SJSA1 (cell line): ENCODE results near the gene TNS2. TPM values are rescaled to one million over a fixed set of nuclear protein-coding genes. Genes with fewer than 3 reads are reported as not detected.

Source experiments
- DNase-seq, 2 experiments: peaks; one replicate each; pipeline ENCODE4 v3.0.0-alpha.2; 2015 to 2020; ENCODE audit warnings: low spot score in 2 of 2, low read depth in 1 of 2
- H3K27ac ChIP-seq: fragments of 250-450 bp; sonication (Bioruptor Pico); 2 replicates; pipeline ENCODE4 v1.5.1; 2020; ENCODE audit warnings: mild to moderate bottlenecking, moderate library complexity
- H3K27me3 ChIP-seq: fragments of 250-450 bp; sonication (Bioruptor Pico); replicated peaks from 2 replicates; pipeline ENCODE4 v1.5.1; 2020; ENCODE audit warnings: mild to moderate bottlenecking, moderate library complexity
- H3K36me3 ChIP-seq: fragments of 250-450 bp; sonication (Bioruptor Pico); 2 replicates; pipeline ENCODE4 v1.5.1; 2020; ENCODE audit warnings: mild to moderate bottlenecking
- H3K4me1 ChIP-seq: fragments of 250-450 bp; sonication (Bioruptor Pico); replicated peaks from 2 replicates; pipeline ENCODE4 v1.6.1; 2021; ENCODE audit warnings: mild to moderate bottlenecking
- H3K4me3 ChIP-seq: fragments of 250-450 bp; sonication (Bioruptor Pico); 2 replicates; pipeline ENCODE4 v1.5.1; 2020; ENCODE audit warnings: mild to moderate bottlenecking
- H3K9me3 ChIP-seq: fragments of 250-450 bp; sonication (Bioruptor Pico); replicated peaks from 2 replicates; pipeline ENCODE4 v1.5.1; 2020; ENCODE audit warnings: mild to moderate bottlenecking
- total RNA-seq: library from RNA; depleted of rRNA; stranded (reverse); fragments of >200 nt; shearing (Covaris generic); gene quantifications from 2 replicates; pipeline ENCODE4 v1.2.3, GENCODE V29; 2014

TNS2 gene
- total RNA-seq, 1 experiment from 2014 or later: 8.8 TPM

DNA sequence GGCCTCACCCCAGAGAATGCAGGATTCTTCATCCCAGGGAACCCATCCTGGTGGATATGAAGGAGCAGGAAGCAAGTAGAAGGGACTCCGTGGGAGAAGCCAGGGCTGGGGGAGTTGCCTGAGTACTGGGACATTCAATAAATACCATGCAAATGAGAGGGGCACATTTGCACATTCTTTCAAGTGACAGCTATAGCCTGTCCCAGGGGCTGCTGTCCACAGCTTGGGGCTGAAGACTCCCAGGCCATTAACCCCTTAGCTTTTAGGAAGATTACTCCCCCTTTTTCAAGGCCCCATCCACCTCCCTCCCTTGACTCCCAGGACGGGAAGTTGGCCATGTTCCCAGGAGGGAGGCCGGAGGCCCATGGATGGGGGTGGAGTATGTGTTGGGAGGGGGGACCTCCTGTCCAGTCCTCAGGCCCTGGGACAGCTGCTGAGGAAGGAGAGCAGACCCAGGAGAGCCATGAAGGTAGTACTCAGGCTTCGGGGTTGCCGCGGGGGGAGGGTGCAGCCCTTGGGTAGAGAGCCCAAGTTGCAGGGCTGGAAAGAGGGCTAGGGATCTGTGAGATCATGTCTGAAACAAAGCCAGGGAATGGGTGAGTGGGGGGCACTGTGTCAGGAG is 974 bp upstream of the TNS2 start:
- Histone ChIP-seq H3K27ac (peak overlapping the region; percentile 90), H3K9me3 (no peaks in the 10 kb centered on the region), H3K4me3 (no peak overlapping the region), H3K36me3 (no peaks in the 10 kb centered on the region), H3K4me1 (peaks cover 73% of the 10 kb centered on the region), H3K27me3 (no peaks in the 10 kb centered on the region)
- peak; percentile 41 to 52 for DNase-seq

DNA sequence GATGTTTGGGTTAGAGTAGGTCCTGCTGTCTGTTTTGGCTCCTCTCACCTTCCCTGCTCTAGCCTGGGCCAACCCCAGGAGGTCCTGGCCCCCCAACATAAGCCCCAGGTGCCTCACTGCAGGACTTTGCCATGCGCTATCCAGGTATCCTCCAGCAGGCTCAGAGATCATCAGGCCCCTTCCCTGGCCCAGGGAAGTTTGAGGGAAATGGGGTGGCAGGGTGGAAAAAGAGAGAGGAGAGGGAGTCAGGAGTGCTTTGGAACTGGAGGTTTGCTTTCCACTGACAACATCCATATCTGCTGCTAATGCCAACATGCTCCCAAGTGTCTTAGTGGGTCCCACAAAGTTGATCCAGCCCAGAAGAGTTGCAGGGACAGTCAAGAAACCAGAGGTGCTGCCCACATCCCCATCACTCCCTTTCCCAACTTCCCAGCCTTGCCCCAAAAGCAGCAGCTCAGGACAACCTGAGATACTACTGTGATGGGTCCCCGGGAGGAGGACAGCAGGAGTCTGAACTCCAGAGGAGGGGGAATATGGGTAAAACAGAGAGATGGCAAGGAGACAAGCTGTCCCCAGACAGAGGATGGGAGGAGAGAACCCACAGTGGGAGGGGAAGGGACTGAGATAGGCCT is 677 bp downstream of the TNS2 start:
- Histone ChIP-seq H3K4me3 (peak overlapping the region; percentile 36), H3K27ac (peak overlapping the region; percentile 27; the same call in 1 of the 2 replicates), H3K36me3 (no peaks in the 10 kb centered on the region), H3K27me3 (no peaks in the 10 kb centered on the region), H3K4me1 (peaks cover 70% of the 10 kb centered on the region), H3K9me3 (no peaks in the 10 kb centered on the region)
- peak in 1 of 2 experiments; percentile 24 for DNase-seq

DNA sequence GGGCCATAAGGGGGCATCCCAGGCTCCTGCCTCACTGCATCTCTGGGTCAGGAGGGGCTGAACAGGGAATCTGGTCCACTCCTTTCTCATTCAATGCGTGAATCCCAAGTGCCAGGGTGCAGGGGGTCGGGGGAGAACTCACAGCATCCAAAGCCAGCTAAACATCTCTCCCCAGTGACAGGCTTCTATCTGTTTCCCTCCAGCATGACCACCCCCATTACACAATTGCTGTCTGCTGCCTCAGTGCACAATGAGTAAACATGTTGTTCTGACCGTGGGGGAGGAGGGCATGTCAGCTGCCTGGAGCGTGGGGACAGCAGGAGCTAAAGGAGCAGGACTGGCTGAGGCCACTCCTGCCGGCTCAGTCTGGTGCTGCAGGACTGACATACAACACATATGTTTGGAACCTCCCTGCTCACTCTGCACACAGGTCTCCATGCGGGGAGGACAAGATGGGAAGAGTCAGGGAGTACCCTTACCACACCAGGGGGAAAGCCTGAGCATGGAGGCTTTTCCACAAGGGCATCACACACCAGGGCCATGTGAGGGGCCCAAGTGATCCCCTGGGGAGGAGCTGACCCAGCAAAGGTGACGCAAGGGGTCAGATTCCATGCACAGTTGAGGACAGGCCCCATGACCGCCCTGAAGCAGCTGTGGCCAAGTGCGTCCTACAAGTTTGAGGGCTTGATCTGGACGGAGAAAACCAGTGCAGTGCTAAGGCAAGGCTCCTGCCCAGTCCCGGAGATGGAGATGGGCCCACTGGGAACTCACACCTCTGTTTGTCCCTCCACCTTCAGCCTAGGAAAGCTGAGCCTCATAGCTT is 1.4 kb downstream of the TNS2 start:
- peaks cover 63% of the 10 kb centered on the region for H3K4me1 ChIP-seq
- H3K9me3 ChIP-seq: no peaks in the 10 kb centered on the region
- no peak overlapping the region for H3K27ac ChIP-seq
- H3K27me3 ChIP-seq: no peaks in the 10 kb centered on the region
- peak; percentile 67 to 80 for DNase-seq
- no peaks in the 10 kb centered on the region for H3K36me3 ChIP-seq
- H3K4me3 ChIP-seq: no peak overlapping the region

DNA sequence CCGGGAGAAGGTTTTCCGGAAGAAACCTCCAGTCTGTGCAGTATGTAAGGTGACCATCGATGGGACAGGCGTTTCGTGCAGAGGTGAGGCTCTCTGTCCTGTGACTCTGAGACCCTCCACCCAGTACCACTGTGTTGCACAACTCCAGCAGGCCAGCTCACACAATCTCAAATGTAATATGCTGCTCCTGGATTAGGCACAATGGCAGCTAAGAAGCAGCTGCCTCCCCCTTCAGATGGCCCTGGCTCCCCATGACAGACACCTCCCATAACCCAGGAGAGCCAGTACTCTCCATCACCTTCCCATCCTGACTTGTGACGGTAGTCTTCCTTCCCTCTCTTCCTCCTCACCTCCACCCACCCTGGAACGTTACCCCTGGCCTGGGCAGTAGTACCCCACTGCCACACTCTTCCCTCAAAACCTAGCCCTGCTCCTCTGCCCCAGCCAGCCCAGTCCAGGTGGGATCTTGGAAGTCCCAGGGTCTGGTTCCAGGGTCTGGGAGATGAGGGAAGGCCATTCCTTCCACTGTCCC is 2.1 kb downstream of the TNS2 start:
- no peaks in the 10 kb centered on the region for H3K9me3 ChIP-seq
- no peak overlapping the region for H3K4me3 ChIP-seq
- no peaks in the 10 kb centered on the region for H3K27me3 ChIP-seq
- DNase-seq: peak in 1 of 2 experiments; percentile 31
- H3K36me3 ChIP-seq: no peaks in the 10 kb centered on the region
- peaks cover 57% of the 10 kb centered on the region for H3K4me1 ChIP-seq
- H3K27ac ChIP-seq: no peak overlapping the region

DNA sequence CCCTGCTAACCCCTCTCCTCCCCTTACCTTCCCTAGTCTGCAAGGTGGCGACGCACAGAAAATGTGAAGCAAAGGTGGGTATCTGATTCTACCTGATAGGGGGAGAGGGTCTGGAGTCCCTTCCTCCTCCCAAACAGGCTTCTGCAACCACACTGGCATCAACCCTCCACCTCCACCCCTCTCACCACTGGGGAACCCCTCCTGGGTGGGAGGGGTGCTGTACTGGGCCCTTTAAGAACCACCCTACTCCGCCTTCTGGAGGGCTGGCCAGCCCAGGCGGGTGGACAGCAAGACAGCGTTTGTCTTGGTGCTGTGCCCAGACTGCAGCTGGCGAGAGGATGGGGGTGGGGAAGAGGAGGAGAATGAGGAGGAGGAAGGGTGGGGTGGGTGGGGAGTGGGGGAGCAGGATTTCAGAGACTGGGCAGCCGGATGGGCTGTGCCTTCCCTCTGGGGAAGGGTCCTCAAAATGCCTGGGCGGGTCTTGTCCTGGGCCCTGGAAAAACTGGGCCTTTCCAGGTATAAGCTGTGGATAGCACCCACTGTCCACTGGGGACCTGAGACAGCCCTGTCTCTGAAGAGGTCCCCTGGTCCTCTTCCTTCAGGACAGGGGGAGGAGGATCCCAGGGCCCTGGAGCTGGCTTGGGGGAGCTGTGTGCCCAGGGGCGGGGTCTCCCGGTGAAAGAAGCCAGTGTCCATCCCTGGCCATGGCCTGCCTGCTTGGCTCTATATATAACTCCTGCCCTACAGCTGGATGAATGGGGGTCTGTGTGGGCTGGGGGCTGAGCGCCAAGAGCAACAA is 2.8 kb downstream of the TNS2 start:
- no peaks in the 10 kb centered on the region for H3K27me3 ChIP-seq
- H3K36me3 ChIP-seq: no peaks in the 10 kb centered on the region
- H3K4me3 ChIP-seq: no peak overlapping the region
- peak; percentile 38 to 74 for DNase-seq
- H3K9me3 ChIP-seq: no peaks in the 10 kb centered on the region
- no peak overlapping the region for H3K27ac ChIP-seq
- H3K4me1 ChIP-seq: peaks cover 54% of the 10 kb centered on the region

DNA sequence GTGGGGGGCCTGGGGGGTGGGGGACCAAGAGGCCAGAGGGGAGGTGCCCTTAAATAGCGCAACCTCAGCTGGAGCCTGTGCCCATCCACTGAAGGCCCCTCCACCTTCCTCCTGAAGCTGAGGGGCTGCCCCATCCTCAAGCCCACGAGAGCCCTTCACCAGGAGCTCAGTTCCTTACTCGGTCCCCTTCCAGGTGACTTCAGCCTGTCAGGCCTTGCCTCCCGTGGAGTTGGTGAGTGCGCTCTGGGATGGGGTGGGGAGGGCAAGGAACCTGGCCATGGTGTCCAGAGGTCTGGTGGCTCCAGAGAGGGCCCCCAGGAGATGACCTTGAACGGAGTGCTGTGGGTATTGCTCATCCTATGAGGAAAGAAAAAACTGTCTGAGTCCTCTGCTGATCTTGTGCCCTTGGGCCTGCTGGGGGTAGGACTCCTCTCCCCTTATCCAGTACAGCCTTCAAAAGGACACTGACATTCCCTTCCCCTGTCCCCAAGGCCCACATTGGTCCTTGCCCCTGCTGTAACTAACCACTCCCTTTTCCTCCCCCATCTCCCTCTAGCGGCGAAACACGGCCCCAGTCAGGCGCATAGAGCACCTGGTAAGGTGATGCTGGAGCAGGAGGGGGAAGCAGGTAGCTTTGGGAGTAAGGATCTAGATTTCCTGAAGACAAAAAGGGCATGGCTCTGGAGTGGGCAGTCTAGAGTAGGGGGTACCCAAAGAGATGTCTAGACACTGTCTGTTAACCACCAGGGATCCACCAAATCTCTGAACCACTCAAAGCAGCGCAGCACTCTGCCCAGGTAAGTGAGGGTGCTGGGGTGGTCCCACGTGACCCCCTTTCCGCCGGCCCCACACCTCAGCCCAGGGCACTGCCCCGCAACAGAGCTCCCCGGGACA is 3.6 kb downstream of the TNS2 start:
- peaks cover 45% of the 10 kb centered on the region for H3K4me1 ChIP-seq
- DNase-seq: peak in 1 of 2 experiments; percentile 37
- no peaks in the 10 kb centered on the region for H3K36me3 ChIP-seq
- no peaks in the 10 kb centered on the region for H3K27me3 ChIP-seq
- no peaks in the 10 kb centered on the region for H3K9me3 ChIP-seq
- H3K4me3 ChIP-seq: no peak overlapping the region
- no peak overlapping the region for H3K27ac ChIP-seq

DNA sequence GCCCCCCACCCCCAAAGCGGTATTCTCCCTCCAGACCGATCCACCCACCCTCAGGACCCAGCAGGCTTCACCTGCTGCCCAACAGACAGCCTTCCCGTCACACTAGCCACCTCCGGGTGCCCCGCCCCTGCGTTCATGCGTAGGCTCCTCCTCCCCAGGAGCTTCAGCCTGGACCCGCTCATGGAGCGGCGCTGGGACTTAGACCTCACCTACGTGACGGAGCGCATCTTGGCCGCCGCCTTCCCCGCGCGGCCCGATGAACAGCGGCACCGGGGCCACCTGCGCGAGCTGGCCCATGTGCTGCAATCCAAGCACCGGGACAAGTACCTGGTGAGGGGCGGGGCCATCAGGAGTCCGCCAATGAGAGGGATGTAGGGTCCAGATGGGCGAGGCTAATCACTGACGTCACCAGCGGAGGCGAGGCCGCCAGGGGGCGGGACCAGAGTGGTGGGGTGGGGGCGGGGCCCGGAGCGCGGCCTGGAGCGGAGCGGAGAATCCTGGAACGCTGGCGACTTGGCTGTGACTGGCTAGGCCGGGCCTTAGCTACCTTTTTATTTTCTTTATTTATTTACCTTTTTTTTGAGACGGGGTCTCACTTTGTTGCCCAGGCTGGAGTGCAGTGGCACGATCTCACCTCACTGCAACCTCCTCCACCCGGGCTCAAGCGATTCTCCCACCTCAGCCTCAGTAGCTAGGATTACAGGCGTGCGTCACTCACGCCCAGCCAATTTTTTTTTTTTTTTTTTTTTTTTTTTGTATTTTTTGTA is 4.4 kb downstream of the TNS2 start:
- Histone ChIP-seq H3K36me3 (no peaks in the 10 kb centered on the region), H3K4me1 (peaks cover 37% of the 10 kb centered on the region), H3K4me3 (no peak overlapping the region), H3K9me3 (no peaks in the 10 kb centered on the region), H3K27me3 (no peaks in the 10 kb centered on the region), H3K27ac (no peak overlapping the region)
- DNase-seq: no peak

DNA sequence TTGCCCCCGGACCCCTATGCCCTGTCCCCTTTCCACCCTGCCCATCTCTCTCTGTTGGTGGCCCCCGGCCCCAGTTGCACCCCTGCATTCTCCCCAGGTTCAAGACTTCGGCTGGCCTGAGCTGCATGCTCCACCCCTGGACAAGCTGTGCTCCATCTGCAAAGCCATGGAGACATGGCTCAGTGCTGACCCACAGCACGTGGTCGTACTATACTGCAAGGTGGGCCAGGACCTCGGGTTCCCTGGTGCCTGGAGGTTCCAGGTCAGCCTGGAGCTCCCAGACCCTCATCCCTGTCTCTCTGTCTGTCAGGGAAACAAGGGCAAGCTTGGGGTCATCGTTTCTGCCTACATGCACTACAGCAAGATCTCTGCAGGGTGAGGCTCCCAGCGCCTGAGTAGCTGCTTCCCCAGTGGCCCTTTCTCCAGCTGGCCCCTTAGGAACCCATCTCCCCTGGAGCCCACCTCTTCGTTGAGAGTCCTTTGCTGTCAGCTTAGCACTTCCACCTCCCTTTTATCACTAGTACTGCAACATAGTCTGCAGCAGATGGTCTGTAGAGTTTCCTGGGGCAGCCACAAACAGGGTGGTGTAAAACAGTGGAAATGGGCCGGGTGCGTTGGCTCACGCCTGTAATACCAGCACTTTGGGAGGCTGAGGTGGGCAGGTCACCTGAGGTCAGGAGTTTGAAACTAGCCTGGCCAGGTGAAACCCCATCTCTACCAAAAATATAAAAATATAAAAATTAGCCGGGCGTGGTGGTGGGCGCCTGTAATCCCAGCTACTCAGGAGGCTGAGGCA is 5.8 kb downstream of the TNS2 start:
- no peak for DNase-seq
- H3K36me3 ChIP-seq: no peaks in the 10 kb centered on the region
- H3K4me3 ChIP-seq: no peak overlapping the region
- no peaks in the 10 kb centered on the region for H3K9me3 ChIP-seq
- peaks cover 23% of the 10 kb centered on the region for H3K4me1 ChIP-seq
- no peaks in the 10 kb centered on the region for H3K27me3 ChIP-seq
- H3K27ac ChIP-seq: no peak overlapping the region

DNA sequence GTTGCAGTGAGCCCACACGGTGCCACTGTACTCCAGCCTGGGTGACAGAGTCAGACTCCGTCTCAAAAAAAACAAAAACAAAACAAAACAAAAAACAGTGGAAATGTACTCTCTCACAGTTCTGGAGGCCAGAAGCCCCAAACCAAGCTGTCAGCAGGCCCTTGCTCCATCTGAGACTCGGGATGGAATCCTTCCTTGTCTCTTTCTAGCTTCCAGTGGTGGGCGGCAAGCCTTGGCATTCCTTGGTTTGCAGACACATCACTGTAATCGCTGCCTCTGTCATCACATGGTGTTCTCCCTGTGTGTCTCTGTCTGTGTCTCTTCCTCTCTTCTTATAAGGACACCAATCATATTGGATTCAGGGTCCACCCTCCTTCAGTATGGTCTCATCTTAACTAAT is 6.4 kb downstream of the TNS2 start:
- Histone ChIP-seq H3K36me3 (no peaks in the 10 kb centered on the region), H3K27me3 (no peaks in the 10 kb centered on the region), H3K4me1 (peaks cover 17% of the 10 kb centered on the region), H3K9me3 (no peaks in the 10 kb centered on the region), H3K4me3 (no peak overlapping the region), H3K27ac (no peak overlapping the region)
- no peak for DNase-seq

DNA sequence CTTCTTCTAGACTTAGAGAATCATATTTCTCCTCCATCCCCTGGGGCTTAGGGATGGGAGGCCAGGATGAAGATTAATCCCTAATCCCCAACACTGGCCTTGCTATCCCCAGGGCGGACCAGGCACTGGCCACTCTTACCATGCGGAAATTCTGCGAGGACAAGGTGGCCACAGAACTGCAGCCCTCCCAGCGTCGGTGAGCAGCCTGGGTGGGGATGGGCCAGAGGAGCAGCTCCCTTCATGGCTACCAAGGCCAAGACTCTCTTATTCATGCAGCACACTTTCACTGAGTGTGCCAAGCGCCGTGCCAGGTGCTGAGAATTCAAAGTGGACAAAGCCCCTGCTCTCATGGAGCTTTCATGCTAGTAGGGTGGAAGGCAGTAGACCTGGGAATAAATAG is 7.0 kb downstream of the TNS2 start:
- no peak overlapping the region for H3K27ac ChIP-seq
- H3K4me3 ChIP-seq: no peak overlapping the region
- no peak for DNase-seq
- no peaks in the 10 kb centered on the region for H3K36me3 ChIP-seq
- H3K27me3 ChIP-seq: no peaks in the 10 kb centered on the region
- H3K4me1 ChIP-seq: peaks cover 11% of the 10 kb centered on the region
- no peaks in the 10 kb centered on the region for H3K9me3 ChIP-seq

DNA sequence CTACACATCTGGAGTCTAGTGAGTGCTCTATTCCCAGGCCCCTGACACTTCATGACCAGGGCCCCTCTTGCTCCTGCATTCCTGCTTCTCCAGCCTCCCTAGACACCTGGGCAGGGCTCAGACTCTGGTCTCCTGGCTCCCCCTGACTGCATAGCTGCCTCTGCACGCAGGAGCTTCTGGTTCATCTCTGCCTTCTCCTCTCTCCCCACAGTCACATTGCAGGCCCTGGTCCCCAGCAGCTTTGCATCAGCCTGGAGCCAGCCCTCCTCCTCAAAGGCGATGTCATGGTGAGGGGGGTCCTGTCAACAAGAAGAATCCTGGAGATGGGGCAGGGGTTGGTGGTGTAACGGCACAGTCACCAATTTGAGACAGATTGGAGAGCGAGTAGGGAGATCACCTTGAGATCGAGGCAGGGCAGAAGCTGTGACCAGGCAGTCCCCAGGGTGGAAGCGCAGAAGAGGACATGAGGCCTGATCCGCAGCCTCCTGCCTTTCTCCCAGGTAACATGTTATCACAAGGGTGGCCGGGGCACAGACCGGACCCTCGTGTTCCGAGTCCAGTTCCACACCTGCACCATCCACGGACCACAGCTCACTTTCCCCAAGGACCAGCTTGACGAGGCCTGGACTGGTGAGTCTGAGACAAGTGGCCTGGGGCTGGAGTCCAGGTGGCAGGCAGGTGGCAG is 8.1 kb downstream of the TNS2 start:
- Histone ChIP-seq H3K36me3 (peaks cover 4% of the 10 kb centered on the region; the same call in 1 of the 2 replicates), H3K4me1 (peaks cover under 1% of the 10 kb centered on the region), H3K9me3 (no peaks in the 10 kb centered on the region), H3K27ac (no peak overlapping the region), H3K27me3 (no peaks in the 10 kb centered on the region), H3K4me3 (no peak overlapping the region)
- DNase-seq: no peak
